Karpas-422 (cell line): Measurements from ENCODE around the gene CLN6. TPM values are rescaled to one million over a fixed set of nuclear protein-coding genes. Genes with fewer than 3 reads are reported as not detected.
"Not testable (repeated sequence)": the region's sequence is repeated elsewhere in the genome, so short reads cannot be mapped to it uniquely, and the experiment has no call there.

Experiments used
- DNase-seq: peaks from one replicate; pipeline ENCODE4 v3.0.0-alpha.2; 2015
- H2AFZ ChIP-seq: fragments of 200-600 bp; sonication (generic); 2 replicates; pipeline ENCODE4 v1.6.1; 2014; ENCODE audit warnings: antibody characterized with exemption, low read length, mixed read lengths
- H3K27ac ChIP-seq: fragments of 200-600 bp; sonication (generic); 2 replicates; pipeline ENCODE4 v1.5.1; 2014; ENCODE audit warnings: mild to moderate bottlenecking, low read length, moderate library complexity
- H3K27me3 ChIP-seq: fragments of 200-600 bp; sonication (generic); 2 replicates; pipeline ENCODE4 v1.6.1; 2014; ENCODE audit warnings: low read length, mixed read lengths
- H3K36me3 ChIP-seq: fragments of 200-600 bp; sonication (generic); 2 replicates; pipeline ENCODE4 v1.6.1; 2014; ENCODE audit warnings: low read length, mixed read lengths; ENCODE audit not compliant: insufficient read depth
- H3K4me1 ChIP-seq: fragments of 200-600 bp; sonication (generic); 2 replicates; pipeline ENCODE4 v1.6.1; 2014; ENCODE audit warnings: mild to moderate bottlenecking, low read length, mixed read lengths
- H3K4me2 ChIP-seq: fragments of 200-600 bp; sonication (generic); 2 replicates; pipeline ENCODE4 v1.6.1; 2014; ENCODE audit warnings: low read length, low read depth, mild to moderate bottlenecking; ENCODE audit not compliant: poor library complexity, severe bottlenecking
- H3K4me3 ChIP-seq: fragments of 200-600 bp; sonication (generic); 2 replicates; pipeline ENCODE4 v1.5.1; 2014; ENCODE audit warnings: mild to moderate bottlenecking, antibody characterized with exemption, low read length, mixed read lengths
- H3K79me2 ChIP-seq: fragments of 200-600 bp; sonication (generic); 2 replicates; pipeline ENCODE4 v1.6.1; 2014; ENCODE audit warnings: mild to moderate bottlenecking, low read length, mixed read lengths
- H3K9ac ChIP-seq: fragments of 200-600 bp; sonication (generic); 2 replicates; pipeline ENCODE4 v1.6.0; 2014; ENCODE audit warnings: low read length
- H3K9me2 ChIP-seq: fragments of 200-600 bp; sonication (generic), shearing (Covaris generic); replicated peaks from 2 replicates; pipeline ENCODE4 v1.6.0; 2014; ENCODE audit warnings: mild to moderate bottlenecking, low read length, moderate library complexity; ENCODE audit not compliant: insufficient read depth
- H3K9me3 ChIP-seq: fragments of 300-700, 200-600 bp; sonication (generic); 2 replicates; pipeline ENCODE4 v1.6.1; 2014; ENCODE audit warnings: low read length, mixed read lengths
- H4K20me1 ChIP-seq: fragments of 200-600 bp; sonication (generic); 2 replicates; pipeline ENCODE4 v1.6.1; 2014; ENCODE audit warnings: mild to moderate bottlenecking, antibody characterized with exemption, low read length, low read depth; ENCODE audit not compliant: insufficient read depth
- total RNA-seq: library from RNA; depleted of rRNA; stranded (reverse); fragments of >200 nt; shearing (Covaris generic); gene quantifications from 2 replicates; pipeline ENCODE4 v1.2.3, GENCODE V29; 2014; ENCODE audit warnings: low replicate concordance

The CLN6 gene
- total RNA-seq, 1 experiment from 2014 or later: 80.0 TPM

DNA sequence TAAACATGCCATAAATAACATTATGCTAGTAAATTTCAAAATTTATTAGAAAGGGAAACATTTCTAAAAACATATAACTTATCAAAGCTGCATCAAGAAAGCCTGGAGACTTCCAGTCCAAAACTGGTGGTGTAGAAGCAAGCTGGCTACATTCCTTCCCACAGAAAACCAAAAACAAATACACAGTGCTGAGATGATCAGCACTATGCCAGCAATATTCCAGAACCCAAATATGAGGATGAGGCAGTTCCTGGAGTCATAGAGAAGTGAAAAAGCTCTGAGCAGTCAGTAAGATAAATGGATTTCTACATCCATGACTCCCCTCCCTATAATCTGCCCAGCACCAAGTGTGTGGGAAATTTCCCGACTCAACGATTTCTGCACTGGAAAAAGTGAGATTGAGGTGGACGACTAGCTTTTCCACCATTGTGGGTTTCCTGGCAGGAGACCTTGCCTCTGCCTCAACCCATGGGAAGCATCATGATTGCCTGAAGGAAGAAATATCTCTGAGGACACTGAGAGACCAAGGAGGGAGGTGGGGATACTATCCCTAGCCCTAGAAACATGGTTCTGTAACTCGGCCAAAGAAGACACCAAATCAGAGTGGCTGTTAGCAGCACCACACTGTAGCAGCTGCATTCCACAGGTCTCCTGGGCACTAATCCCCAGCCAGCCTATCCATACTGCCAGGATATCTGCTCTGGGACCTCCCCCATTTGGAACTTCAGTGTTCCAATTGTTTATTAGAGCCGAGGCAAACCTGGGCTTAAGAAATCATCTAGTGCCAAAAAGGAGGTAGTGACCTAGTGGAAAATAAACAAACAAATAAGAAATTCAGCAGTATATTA is 11.8 kb upstream of the CLN6 start:
- no peaks in the 10 kb centered on the region for H3K27me3 ChIP-seq
- H3K9me3 ChIP-seq: no peaks in the 10 kb centered on the region
- no peak overlapping the region for H3K9ac ChIP-seq
- no peaks in the 10 kb centered on the region for H4K20me1 ChIP-seq
- no peak overlapping the region for H2AFZ ChIP-seq
- no peaks in the 10 kb centered on the region; the same call in 1 of the 2 replicates for H3K4me1 ChIP-seq
- no peaks in the 10 kb centered on the region for H3K36me3 ChIP-seq
- no peak overlapping the region for H3K4me3 ChIP-seq
- H3K9me2 ChIP-seq: no peaks in the 10 kb centered on the region
- DNase-seq: no peak
- H3K79me2 ChIP-seq: no peaks in the 10 kb centered on the region
- no peak overlapping the region for H3K27ac ChIP-seq
- no peak overlapping the region for H3K4me2 ChIP-seq

DNA sequence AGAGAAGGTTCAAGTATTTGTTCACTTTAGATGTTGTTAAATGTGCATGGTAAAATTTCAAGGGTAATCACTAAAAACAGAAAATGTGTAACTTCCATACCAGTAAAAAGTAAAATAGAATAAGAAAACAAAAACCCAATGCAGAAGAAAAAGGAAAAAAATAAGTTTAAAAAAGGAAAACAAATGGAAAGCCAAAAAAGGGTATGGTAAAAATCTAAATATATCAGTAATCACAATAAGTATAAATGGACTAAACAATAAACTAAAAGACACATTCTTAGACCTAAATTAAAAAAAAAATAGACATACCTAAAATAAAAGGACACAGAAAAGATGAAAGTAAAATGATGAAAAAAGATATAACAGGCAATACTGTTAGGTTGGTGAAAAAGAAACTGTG is 9.5 kb upstream of the CLN6 start:
- H3K36me3 ChIP-seq: no peaks in the 10 kb centered on the region
- H4K20me1 ChIP-seq: no peaks in the 10 kb centered on the region
- H3K9me2 ChIP-seq: no peaks in the 10 kb centered on the region
- no peak for DNase-seq
- no peak overlapping the region for H3K27ac ChIP-seq
- no peaks in the 10 kb centered on the region for H3K27me3 ChIP-seq
- H3K4me1 ChIP-seq: no peaks in the 10 kb centered on the region; the same call in 1 of the 2 replicates
- H3K4me3 ChIP-seq: no peak overlapping the region
- no peaks in the 10 kb centered on the region for H3K9me3 ChIP-seq
- H3K79me2 ChIP-seq: no peaks in the 10 kb centered on the region
- no peak overlapping the region for H3K9ac ChIP-seq
- no peak overlapping the region for H3K4me2 ChIP-seq
- H2AFZ ChIP-seq: no peak overlapping the region

DNA sequence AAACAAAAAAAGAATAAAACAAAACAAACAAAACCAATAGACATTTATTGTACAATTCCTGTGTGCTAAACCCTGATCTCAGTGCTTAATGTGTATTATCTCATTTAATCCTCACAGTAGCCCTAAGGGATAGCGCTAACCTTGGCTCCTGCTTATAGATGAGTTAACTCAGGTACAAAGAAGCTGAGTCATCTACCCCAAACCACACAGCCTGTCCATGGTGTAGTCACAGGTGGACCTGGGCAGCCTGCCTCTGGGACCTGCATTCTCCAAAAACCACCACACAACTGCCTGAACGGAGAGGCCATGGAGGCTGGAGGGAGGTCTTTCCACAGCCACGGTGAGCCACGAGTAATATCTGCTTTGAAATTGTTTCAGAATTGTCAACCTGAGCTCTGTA is 5.5 kb upstream of the CLN6 start:
- no peaks in the 10 kb centered on the region for H3K27me3 ChIP-seq
- no peaks in the 10 kb centered on the region for H3K79me2 ChIP-seq
- no peaks in the 10 kb centered on the region for H4K20me1 ChIP-seq
- H3K27ac ChIP-seq: no peak overlapping the region
- no peaks in the 10 kb centered on the region for H3K9me3 ChIP-seq
- H3K4me1 ChIP-seq: peaks cover 8% of the 10 kb centered on the region
- no peak overlapping the region for H3K9ac ChIP-seq
- no peaks in the 10 kb centered on the region for H3K36me3 ChIP-seq
- no peak overlapping the region for H3K4me3 ChIP-seq
- no peak overlapping the region for H2AFZ ChIP-seq
- H3K9me2 ChIP-seq: no peaks in the 10 kb centered on the region
- no peak for DNase-seq
- no peak overlapping the region for H3K4me2 ChIP-seq

DNA sequence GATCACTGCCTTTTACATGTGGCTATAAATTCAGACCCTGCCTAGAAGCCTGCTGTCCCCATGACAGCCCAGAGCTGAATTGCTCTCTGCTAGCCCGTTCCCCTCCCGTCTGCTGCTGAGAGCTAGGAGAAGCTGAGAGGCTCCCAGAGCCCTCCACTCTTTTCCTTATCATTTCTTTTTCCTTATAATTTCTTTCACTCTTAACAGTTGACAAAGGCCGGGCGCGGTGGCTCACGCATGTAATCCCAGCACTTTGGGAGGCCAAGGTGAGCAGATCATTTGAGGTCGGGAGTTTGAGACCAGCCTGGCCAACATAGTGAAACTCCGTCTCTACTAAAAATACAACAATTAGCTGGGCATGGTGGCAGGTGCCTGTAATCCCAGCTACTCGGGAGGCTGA is 5.0 kb upstream of the CLN6 start:
- not testable (repeated sequence) for H3K9ac ChIP-seq, H2AFZ ChIP-seq

DNA sequence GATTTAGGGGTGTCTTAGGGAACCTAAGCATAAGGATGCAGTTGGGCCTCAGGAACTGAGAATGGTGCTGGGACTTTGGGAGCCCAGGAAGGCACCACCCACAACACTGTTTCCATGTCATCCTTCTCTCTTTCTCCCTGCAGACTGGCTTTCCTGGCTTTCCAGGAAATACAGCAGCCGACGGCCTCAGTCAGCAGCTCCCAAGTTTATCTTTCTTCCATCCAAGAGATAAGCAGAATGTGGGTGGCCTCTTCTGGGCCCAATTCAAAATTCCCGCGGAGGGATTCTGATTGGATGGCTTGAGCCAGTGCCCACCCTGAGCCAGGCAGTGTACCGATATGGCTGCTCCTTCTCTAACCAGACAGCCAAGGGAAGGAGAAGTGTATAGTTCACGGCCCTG is 4.5 kb upstream of the CLN6 start:
- Histone ChIP-seq H3K36me3 (no peaks in the 10 kb centered on the region), H3K79me2 (peaks cover 1% of the 10 kb centered on the region), H3K4me1 (peaks cover 12% of the 10 kb centered on the region), H3K9me3 (no peaks in the 10 kb centered on the region), H3K27ac (no peak overlapping the region), H3K9me2 (no peaks in the 10 kb centered on the region), H2AFZ (no peak overlapping the region), H4K20me1 (no peaks in the 10 kb centered on the region), H3K4me2 (no peak overlapping the region), H3K27me3 (no peaks in the 10 kb centered on the region), H3K9ac (no peak overlapping the region), H3K4me3 (no peak overlapping the region)
- no peak for DNase-seq

More for the DNA sequence above, 5.0 kb upstream of the CLN6 start:
- not testable (repeated sequence) for H3K9me2 ChIP-seq, H3K36me3 ChIP-seq, H3K27ac ChIP-seq, H3K4me3 ChIP-seq, H3K79me2 ChIP-seq, H3K4me2 ChIP-seq, H3K9me3 ChIP-seq, DNase-seq, H3K27me3 ChIP-seq, H4K20me1 ChIP-seq
- H3K4me1 ChIP-seq: peaks cover 12% of the 10 kb centered on the region

DNA sequence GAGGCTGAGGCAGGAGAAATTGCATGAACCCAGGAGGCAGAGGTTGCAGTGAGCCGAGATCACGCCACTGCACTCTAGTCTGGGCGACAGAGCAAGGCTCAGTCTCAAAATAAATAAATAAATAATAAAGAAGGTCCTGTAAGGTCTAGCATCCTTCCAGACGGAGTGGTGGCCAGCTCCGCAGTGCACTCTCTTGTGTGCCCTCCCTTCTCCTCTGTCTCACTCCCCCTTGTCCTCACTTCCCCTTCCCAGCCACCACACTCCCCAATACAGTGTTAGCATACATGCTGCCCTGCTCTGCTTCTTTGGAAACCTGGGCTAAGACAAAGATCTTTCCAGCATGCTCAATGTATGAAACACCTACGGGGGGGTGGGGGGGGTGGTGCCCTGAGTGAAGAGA is 3.4 kb upstream of the CLN6 start:
- no peak for DNase-seq
- Histone ChIP-seq H3K79me2 (peaks cover 12% of the 10 kb centered on the region), H4K20me1 (no peaks in the 10 kb centered on the region), H3K4me1 (peaks cover 15% of the 10 kb centered on the region), H3K27me3 (no peaks in the 10 kb centered on the region), H3K36me3 (no peaks in the 10 kb centered on the region), H3K4me2 (no peak overlapping the region), H3K4me3 (no peak overlapping the region), H2AFZ (no peak overlapping the region), H3K9ac (no peak overlapping the region), H3K9me2 (no peaks in the 10 kb centered on the region), H3K27ac (no peak overlapping the region), H3K9me3 (no peaks in the 10 kb centered on the region)

DNA sequence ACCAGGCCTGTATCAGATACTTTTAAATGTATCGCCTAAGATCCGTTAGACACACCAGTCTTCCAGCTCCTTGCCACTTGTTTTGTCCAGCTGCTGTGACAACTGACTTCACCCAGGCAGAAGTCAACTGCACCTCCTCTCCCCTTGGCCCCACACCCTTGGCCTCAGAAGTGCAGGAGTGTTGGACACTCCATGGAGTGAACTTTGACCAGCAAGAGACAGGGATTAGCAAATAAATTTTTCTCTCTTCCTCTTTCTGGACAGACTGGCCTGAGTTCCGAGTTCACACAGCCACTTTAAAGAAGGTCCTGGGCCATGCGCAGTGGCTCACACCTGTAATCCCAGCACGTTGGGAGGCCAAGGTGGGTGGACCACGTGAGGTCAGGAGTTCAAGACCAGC is 2.9 kb upstream of the CLN6 start:
- no peaks in the 10 kb centered on the region for H3K9me2 ChIP-seq
- H3K4me2 ChIP-seq: no peak overlapping the region
- no peaks in the 10 kb centered on the region for H4K20me1 ChIP-seq
- H3K4me3 ChIP-seq: no peak overlapping the region
- no peak overlapping the region for H2AFZ ChIP-seq
- DNase-seq: no peak
- H3K9ac ChIP-seq: no peak overlapping the region
- H3K36me3 ChIP-seq: no peaks in the 10 kb centered on the region
- H3K27ac ChIP-seq: no peak overlapping the region
- H3K9me3 ChIP-seq: no peaks in the 10 kb centered on the region
- peaks cover 17% of the 10 kb centered on the region for H3K79me2 ChIP-seq
- H3K27me3 ChIP-seq: no peaks in the 10 kb centered on the region
- peaks cover 19% of the 10 kb centered on the region for H3K4me1 ChIP-seq

DNA sequence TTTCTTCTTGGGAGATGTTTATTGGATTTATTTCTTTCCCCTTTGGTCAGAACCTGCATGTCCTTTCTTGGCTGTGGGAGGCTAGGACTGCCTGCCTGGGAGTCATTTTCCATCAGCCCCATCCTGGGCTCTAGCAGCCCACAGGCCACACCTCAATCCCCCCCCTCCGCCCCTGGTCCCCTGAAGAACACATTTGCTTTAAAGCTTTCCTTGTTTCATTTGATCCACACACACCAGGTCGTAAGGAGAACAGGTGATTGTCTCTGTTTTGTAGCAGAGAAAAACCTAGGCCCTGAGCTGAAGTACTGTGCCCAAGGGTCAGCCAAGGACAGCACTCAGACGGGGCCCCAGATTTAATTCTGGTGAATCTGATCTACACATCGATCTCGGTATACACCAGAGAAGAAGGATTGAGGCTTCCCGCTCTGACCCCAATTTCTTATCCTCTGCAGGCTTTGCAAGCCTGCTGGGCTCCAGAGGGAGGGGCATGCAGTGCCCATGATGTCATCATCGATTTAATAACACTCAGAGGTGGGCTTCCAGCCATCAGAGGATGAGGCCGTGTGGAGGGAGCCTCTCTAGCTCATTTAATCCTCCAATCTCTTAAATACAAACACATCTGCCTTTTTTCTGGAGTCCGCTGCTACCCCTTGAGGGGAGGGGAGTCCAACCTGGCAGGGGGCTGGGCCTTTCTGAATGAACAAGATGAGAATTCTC is 1.7 kb upstream of the CLN6 start:
- no peak overlapping the region for H3K9ac ChIP-seq
- peaks cover 28% of the 10 kb centered on the region for H3K4me1 ChIP-seq
- no peak for DNase-seq
- H2AFZ ChIP-seq: no peak overlapping the region
- H4K20me1 ChIP-seq: no peaks in the 10 kb centered on the region
- H3K27ac ChIP-seq: no peak overlapping the region
- peaks cover 29% of the 10 kb centered on the region for H3K79me2 ChIP-seq
- no peaks in the 10 kb centered on the region for H3K9me3 ChIP-seq
- no peak overlapping the region for H3K4me2 ChIP-seq
- no peaks in the 10 kb centered on the region for H3K9me2 ChIP-seq
- no peak overlapping the region for H3K4me3 ChIP-seq
- H3K27me3 ChIP-seq: no peaks in the 10 kb centered on the region
- no peaks in the 10 kb centered on the region for H3K36me3 ChIP-seq
